ENCODE measurements around the gene NOMO2.
A peak's percentile ranks its signal among the peaks of the same experiment; 100 is the strongest.
"Not testable (repeated sequence)": the region's sequence is repeated elsewhere in the genome, so short reads cannot be mapped to it uniquely, and the experiment has no call there.

The NOMO2 gene

GRCh38 chr16:18498430-18498829, 63.5 kb downstream of the NOMO2 start:
- DNase-seq = not testable (repeated sequence)

GRCh38 chr16:18497032-18497431, 64.9 kb downstream of the NOMO2 start:
- DNase-seq = not testable (repeated sequence)

- DNase-seq = not testable (repeated sequence)
Measured at GRCh38 chr16:18492118-18492897, 69.6 kb downstream of the NOMO2 start.

- DNase-seq = not testable (repeated sequence)
Measured at GRCh38 chr16:18436025-18436424, 125.9 kb downstream of the NOMO2 start.

GRCh38 chr16:18415827-18416226, 146.1 kb downstream of the NOMO2 start:
- DNase-seq = not testable (repeated sequence)

- DNase-seq = not testable (repeated sequence)
Measured at GRCh38 chr16:18409532-18410293, 152.2 kb downstream of the NOMO2 start.

GRCh38 chr16:18401851-18402657, 159.8 kb downstream of the NOMO2 start:
- not testable (repeated sequence) for DNase-seq

- peak; percentile 1 for DNase-seq
Measured at GRCh38 chr16:18401159-18401558, 160.7 kb downstream of the NOMO2 start.

GRCh38 chr16:18394363-18394762, 167.5 kb downstream of the NOMO2 start:
- not testable (repeated sequence) for DNase-seq

GRCh38 chr16:18387767-18388166, 174.1 kb downstream of the NOMO2 start:
- DNase-seq = not testable (repeated sequence)

- DNase-seq = not testable (repeated sequence)
Measured at GRCh38 chr16:18386517-18386916, 175.4 kb downstream of the NOMO2 start.

GRCh38 chr16:18385285-18385684, 176.6 kb downstream of the NOMO2 start:
- DNase-seq = not testable (repeated sequence)

- DNase-seq = not testable (repeated sequence)
Measured at GRCh38 chr16:18384869-18385268, 177.0 kb downstream of the NOMO2 start.

GRCh38 chr16:18384098-18384636, 177.7 kb downstream of the NOMO2 start:
- DNase-seq = not testable (repeated sequence)

- not testable (repeated sequence) for DNase-seq
Measured at GRCh38 chr16:18382696-18383095, 179.2 kb downstream of the NOMO2 start.

All from activated effector memory CD4-positive, alpha-beta T cell treated with Interleukin-2 at 50 U/mL for 16 hours (primary cell).